T-helper 17 cell (primary cell): Measurements from ENCODE around the gene ZMAT5. TPM values are rescaled to one million over a fixed set of nuclear protein-coding genes. Genes with fewer than 3 reads are reported as not detected.

Experiments
- ATAC-seq: fragments of 150-1000 bp; cut with Tn5 transposase; 2 replicates; pipeline ENCODE4 v1.10.0; 2021; ENCODE audit warnings: mild to moderate bottlenecking, moderate library complexity
- DNase-seq, 3 donors: peaks; one replicate each; pipeline versions ENCODE4 v3.0.0 to v3.0.0-alpha.2; 2020 to 2021
- H3K9me3 ChIP-seq: one replicate; pipeline ENCODE4 v1.7.0; 2013; ENCODE audit warnings: low read length, mild to moderate bottlenecking; ENCODE audit not compliant: control insufficient read depth, poor library complexity, severe bottlenecking
- H3K27ac Mint-ChIP-seq: one replicate; pipeline ENCODE4 v1.8.0; 2022; ENCODE audit warnings: mild to moderate bottlenecking, moderate library complexity, mixed read lengths
- H3K27me3 Mint-ChIP-seq: one replicate; pipeline ENCODE4 v1.8.0; 2022; ENCODE audit warnings: mixed read lengths
- H3K36me3 Mint-ChIP-seq: one replicate; pipeline ENCODE4 v1.8.0; 2022; ENCODE audit warnings: low read depth, mixed read lengths
- H3K4me1 Mint-ChIP-seq: one replicate; pipeline ENCODE4 v1.8.0; 2022; ENCODE audit warnings: mild to moderate bottlenecking, mixed read lengths
- H3K4me3 Mint-ChIP-seq: one replicate; pipeline ENCODE4 v1.8.0; 2022; ENCODE audit warnings: mild to moderate bottlenecking, moderate library complexity, mixed read lengths
- total RNA-seq, 4 donors: library from RNA in 2 of 4; stranded (reverse) in 2 of 4; gene quantifications; one replicate each; pipeline ENCODE4 v1.2.3 and lab custom pipeline; 2022 to 2026

The ZMAT5 gene
- total RNA-seq, 2 donors from 2014 or later, result 11.8 to 14.2 TPM

- no peaks in the 10 kb centered on the region for H3K9me3 ChIP-seq
- no peaks in the 10 kb centered on the region for H3K36me3 Mint-ChIP-seq
- ATAC-seq (no peak), DNase-seq (no peak)
- H3K27ac Mint-ChIP-seq, result no peak overlapping the region
- H3K27me3 Mint-ChIP-seq, result peaks cover 11% of the 10 kb centered on the region
- H3K4me3 Mint-ChIP-seq, result no peak overlapping the region
- H3K4me1 Mint-ChIP-seq, result peaks cover 19% of the 10 kb centered on the region
Measured at GRCh38 chr22:29702000-29702930, 64.5 kb downstream of the ZMAT5 start.

GRCh38 chr22:29701155-29701999, 65.4 kb downstream of the ZMAT5 start:
- H3K4me1 Mint-ChIP-seq, result peaks cover 17% of the 10 kb centered on the region
- H3K27me3 Mint-ChIP-seq, result peaks cover 5% of the 10 kb centered on the region
- DNase-seq, result no peak
- H3K9me3 ChIP-seq, result no peaks in the 10 kb centered on the region
- no peaks in the 10 kb centered on the region for H3K36me3 Mint-ChIP-seq
- peak; percentile 77 for ATAC-seq
- peak overlapping the region; percentile 49 for H3K4me3 Mint-ChIP-seq
- H3K27ac Mint-ChIP-seq, result no peak overlapping the region

- Mint-ChIP-seq H3K4me1 (peaks cover 17% of the 10 kb centered on the region), H3K4me3 (peak overlapping the region; percentile 49), H3K27ac (no peak overlapping the region), H3K36me3 (no peaks in the 10 kb centered on the region), H3K27me3 (peaks cover 5% of the 10 kb centered on the region)
- ATAC-seq, result no peak
- no peak for DNase-seq
- H3K9me3 ChIP-seq, result no peaks in the 10 kb centered on the region
Measured at GRCh38 chr22:29700900-29701154, 66.0 kb downstream of the ZMAT5 start.

- H3K36me3 Mint-ChIP-seq, result peaks cover 4% of the 10 kb centered on the region
- H3K27me3 Mint-ChIP-seq, result peaks cover 5% of the 10 kb centered on the region
- peaks cover 17% of the 10 kb centered on the region for H3K4me1 Mint-ChIP-seq
- DNase-seq, result no peak
- no peak for ATAC-seq
- H3K4me3 Mint-ChIP-seq, result no peak overlapping the region
- no peak overlapping the region for H3K27ac Mint-ChIP-seq
- H3K9me3 ChIP-seq, result no peaks in the 10 kb centered on the region
Measured at GRCh38 chr22:29700206-29700899, 66.5 kb downstream of the ZMAT5 start.

GRCh38 chr22:29697853-29698598, 68.8 kb downstream of the ZMAT5 start:
- no peaks in the 10 kb centered on the region for H3K9me3 ChIP-seq
- Mint-ChIP-seq H3K27me3 (no peaks in the 10 kb centered on the region), H3K4me3 (no peak overlapping the region), H3K4me1 (peaks cover 15% of the 10 kb centered on the region), H3K36me3 (peaks cover 4% of the 10 kb centered on the region), H3K27ac (no peak overlapping the region)
- no peak for ATAC-seq
- DNase-seq, result no peak

GRCh38 chr22:29695129-29695926, 71.5 kb downstream of the ZMAT5 start:
- Mint-ChIP-seq H3K27ac (peak overlapping the region; percentile 51), H3K4me1 (peaks cover 6% of the 10 kb centered on the region)

GRCh38 chr22:29693671-29694070, 73.1 kb downstream of the ZMAT5 start:
- no peaks in the 10 kb centered on the region for H3K27me3 Mint-ChIP-seq
- no peak for DNase-seq
- H3K4me1 Mint-ChIP-seq, result peaks cover 7% of the 10 kb centered on the region
- no peak overlapping the region for H3K27ac Mint-ChIP-seq
- no peak overlapping the region for H3K4me3 Mint-ChIP-seq
- ATAC-seq, result no peak
- no peaks in the 10 kb centered on the region for H3K9me3 ChIP-seq
- peaks cover 4% of the 10 kb centered on the region for H3K36me3 Mint-ChIP-seq

More at GRCh38 chr22:29695129-29695926, 71.5 kb downstream of the ZMAT5 start:
- no peak for ATAC-seq
- DNase-seq, result no peak
- Mint-ChIP-seq H3K36me3 (peaks cover 4% of the 10 kb centered on the region), H3K4me3 (no peak overlapping the region), H3K27me3 (no peaks in the 10 kb centered on the region)
- H3K9me3 ChIP-seq, result no peaks in the 10 kb centered on the region

GRCh38 chr22:29693161-29693560, 73.6 kb downstream of the ZMAT5 start:
- DNase-seq (no peak), ATAC-seq (no peak)
- no peak overlapping the region for H3K27ac Mint-ChIP-seq
- no peaks in the 10 kb centered on the region for H3K9me3 ChIP-seq
- no peaks in the 10 kb centered on the region for H3K27me3 Mint-ChIP-seq
- H3K4me3 Mint-ChIP-seq, result no peak overlapping the region
- peaks cover 4% of the 10 kb centered on the region for H3K36me3 Mint-ChIP-seq
- H3K4me1 Mint-ChIP-seq, result peaks cover 6% of the 10 kb centered on the region

GRCh38 chr22:29692327-29692640, 74.5 kb downstream of the ZMAT5 start:
- DNase-seq (no peak), ATAC-seq (no peak)
- no peaks in the 10 kb centered on the region for H3K9me3 ChIP-seq
- H3K27me3 Mint-ChIP-seq, result no peaks in the 10 kb centered on the region
- no peak overlapping the region for H3K27ac Mint-ChIP-seq
- no peak overlapping the region for H3K4me3 Mint-ChIP-seq
- peaks cover 6% of the 10 kb centered on the region for H3K4me1 Mint-ChIP-seq
- H3K36me3 Mint-ChIP-seq, result peaks cover 4% of the 10 kb centered on the region

GRCh38 chr22:29691636-29692326, 75.0 kb downstream of the ZMAT5 start:
- no peak for DNase-seq
- H3K27me3 Mint-ChIP-seq, result no peaks in the 10 kb centered on the region
- H3K4me3 Mint-ChIP-seq, result no peak overlapping the region
- no peaks in the 10 kb centered on the region for H3K9me3 ChIP-seq
- H3K36me3 Mint-ChIP-seq, result peaks cover 4% of the 10 kb centered on the region
- H3K4me1 Mint-ChIP-seq, result peaks cover 6% of the 10 kb centered on the region
- ATAC-seq, result no peak
- no peak overlapping the region for H3K27ac Mint-ChIP-seq

- DNase-seq (no peak), ATAC-seq (no peak)
- H3K36me3 Mint-ChIP-seq, result peaks cover under 1% of the 10 kb centered on the region
- H3K4me3 Mint-ChIP-seq, result no peak overlapping the region
- H3K27me3 Mint-ChIP-seq, result no peaks in the 10 kb centered on the region
- H3K9me3 ChIP-seq, result no peaks in the 10 kb centered on the region
- peaks cover 6% of the 10 kb centered on the region for H3K4me1 Mint-ChIP-seq
- H3K27ac Mint-ChIP-seq, result no peak overlapping the region
Measured at GRCh38 chr22:29690476-29690875, 76.3 kb downstream of the ZMAT5 start.

GRCh38 chr22:29689880-29690213, 77.0 kb downstream of the ZMAT5 start:
- no peaks in the 10 kb centered on the region for H3K36me3 Mint-ChIP-seq
- no peak overlapping the region for H3K27ac Mint-ChIP-seq
- no peaks in the 10 kb centered on the region for H3K27me3 Mint-ChIP-seq
- H3K9me3 ChIP-seq, result no peaks in the 10 kb centered on the region
- H3K4me3 Mint-ChIP-seq, result no peak overlapping the region
- DNase-seq (no peak), ATAC-seq (no peak)
- H3K4me1 Mint-ChIP-seq, result peaks cover 6% of the 10 kb centered on the region
